Prostate gland (tissue), 2 donors: Measurements from ENCODE around the gene PDE4D. TPM values are rescaled to one million over a fixed set of nuclear protein-coding genes. Genes with fewer than 3 reads are reported as not detected.

Experiments used
- DNase-seq: peaks from one replicate; pipeline ENCODE4 v3.0.0-alpha.2; 2019; ENCODE audit warnings: low spot score
- H3K27ac ChIP-seq, 2 donors: fragments of 200-600 bp; sonication (generic); 2 replicates each; pipeline ENCODE4 v1.5.1; 2017 to 2019
- H3K27me3 ChIP-seq: fragments of 200-600 bp; sonication (generic); replicated peaks from 2 replicates; pipeline ENCODE4 v1.5.1; 2019; ENCODE audit not compliant: insufficient read depth
- H3K36me3 ChIP-seq, 2 donors: fragments of 200-600 bp; sonication (generic); 1 replicate in 1 of 2; 2 replicates in 1 of 2; pipeline versions ENCODE4 v1.5.1 to v1.8.1; 2017 to 2019
- H3K4me1 ChIP-seq: fragments of 200-600 bp; sonication (generic); replicated peaks from 2 replicates; pipeline ENCODE4 v1.5.1; 2019
- H3K4me3 ChIP-seq, 2 donors: fragments of 200-600 bp; sonication (generic); 2 replicates each; pipeline ENCODE4 v1.5.1; 2017 to 2019
- H3K9me3 ChIP-seq: fragments of 200-600 bp; sonication (generic); 2 replicates; pipeline ENCODE4 v1.5.1; 2017
- POLR2A ChIP-seq: fragments of 450-650 bp; IDR thresholded peaks from one replicate; pipeline ENCODE4 v1.6.1; 2016; ENCODE audit warnings: antibody characterized with exemption, mild to moderate bottlenecking
- POLR2AphosphoS5 ChIP-seq: sonication (generic); formaldehyde crosslinking; IDR thresholded peaks from one replicate; pipeline ENCODE4 v1.6.1; 2017; ENCODE audit warnings: antibody characterized with exemption
- WGBS: methylation state at CpG from one replicate; pipeline ENCODE4 v1.1.5; 2018; 5-methylcytosine and 5-hydroxymethylcytosine counted together
- intact Hi-C: fragments of 100-400 bp; cut with DNase I; formaldehyde crosslinking; loops from one replicate; pipeline ENCODE4 v1.14.2; 2022
- total RNA-seq, 2 donors: library from RNA; depleted of rRNA; stranded (reverse); fragments of >200 nt; gene quantifications; one replicate each; pipeline ENCODE4 v1.1.0, GENCODE V29; 2016
- TF ChIP-seq, protein P1 (sequence below), 4 experiments: fragments of 200-600 bp in 2 of 4; fragments of 450-650 bp in 2 of 4; sonication (generic) in 2 of 4; IDR thresholded peaks; 1 replicate in 3 of 4; 2 replicates in 1 of 4; pipeline ENCODE4 v1.5.1; 2016 to 2019; ENCODE audit warnings: antibody characterized with exemption in 4 of 4, mild to moderate bottlenecking in 2 of 4, moderate library complexity in 2 of 4

PDE4D gene
- total RNA-seq, 2 donors from 2014 or later, result 64.2 to 75.6 TPM

DNA sequence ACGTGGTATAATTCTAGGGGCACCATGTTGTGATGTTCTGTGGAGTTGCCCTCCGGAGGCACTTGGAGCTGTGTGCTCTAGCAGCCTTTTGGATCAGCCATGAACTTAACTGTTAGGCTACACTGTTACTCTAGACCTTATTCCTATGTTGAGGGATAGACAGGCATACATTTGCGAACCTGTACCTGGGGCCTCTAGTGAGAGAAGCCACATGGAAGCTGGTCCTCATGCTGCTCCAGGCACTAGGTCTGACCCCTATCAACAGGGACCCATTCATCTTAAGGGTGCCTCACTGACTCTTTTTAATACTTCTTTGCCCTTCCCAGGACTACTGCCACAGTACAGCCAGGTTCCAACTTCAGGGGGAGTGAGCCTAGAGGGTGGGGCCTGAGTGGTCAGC, 715.9 kb downstream of the PDE4D start:
- intact Hi-C loops, result loop anchor here (5.0 kb wide), 1 partner anchor 140 kb away; no protein-coding TSS in a partner anchor
- no peak overlapping the region for H3K4me3 ChIP-seq
- DNase-seq, result no peak
- no peaks in the 10 kb centered on the region for H3K36me3 ChIP-seq
- no peak overlapping the region for H3K27ac ChIP-seq
- no peaks in the 10 kb centered on the region for H3K27me3 ChIP-seq
- TF ChIP-seq, protein P1, sequence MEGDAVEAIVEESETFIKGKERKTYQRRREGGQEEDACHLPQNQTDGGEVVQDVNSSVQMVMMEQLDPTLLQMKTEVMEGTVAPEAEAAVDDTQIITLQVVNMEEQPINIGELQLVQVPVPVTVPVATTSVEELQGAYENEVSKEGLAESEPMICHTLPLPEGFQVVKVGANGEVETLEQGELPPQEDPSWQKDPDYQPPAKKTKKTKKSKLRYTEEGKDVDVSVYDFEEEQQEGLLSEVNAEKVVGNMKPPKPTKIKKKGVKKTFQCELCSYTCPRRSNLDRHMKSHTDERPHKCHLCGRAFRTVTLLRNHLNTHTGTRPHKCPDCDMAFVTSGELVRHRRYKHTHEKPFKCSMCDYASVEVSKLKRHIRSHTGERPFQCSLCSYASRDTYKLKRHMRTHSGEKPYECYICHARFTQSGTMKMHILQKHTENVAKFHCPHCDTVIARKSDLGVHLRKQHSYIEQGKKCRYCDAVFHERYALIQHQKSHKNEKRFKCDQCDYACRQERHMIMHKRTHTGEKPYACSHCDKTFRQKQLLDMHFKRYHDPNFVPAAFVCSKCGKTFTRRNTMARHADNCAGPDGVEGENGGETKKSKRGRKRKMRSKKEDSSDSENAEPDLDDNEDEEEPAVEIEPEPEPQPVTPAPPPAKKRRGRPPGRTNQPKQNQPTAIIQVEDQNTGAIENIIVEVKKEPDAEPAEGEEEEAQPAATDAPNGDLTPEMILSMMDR (IDR thresholded peaks at IDR 0.05), result no peak
- no peak for TF ChIP-seq POLR2A
- no peak for TF ChIP-seq POLR2AphosphoS5
- 98% methylated on average over 3 of the region's 3 CpGs for WGBS
- H3K9me3 ChIP-seq, result no peaks in the 10 kb centered on the region
- H3K4me1 ChIP-seq, result no peaks in the 10 kb centered on the region

DNA sequence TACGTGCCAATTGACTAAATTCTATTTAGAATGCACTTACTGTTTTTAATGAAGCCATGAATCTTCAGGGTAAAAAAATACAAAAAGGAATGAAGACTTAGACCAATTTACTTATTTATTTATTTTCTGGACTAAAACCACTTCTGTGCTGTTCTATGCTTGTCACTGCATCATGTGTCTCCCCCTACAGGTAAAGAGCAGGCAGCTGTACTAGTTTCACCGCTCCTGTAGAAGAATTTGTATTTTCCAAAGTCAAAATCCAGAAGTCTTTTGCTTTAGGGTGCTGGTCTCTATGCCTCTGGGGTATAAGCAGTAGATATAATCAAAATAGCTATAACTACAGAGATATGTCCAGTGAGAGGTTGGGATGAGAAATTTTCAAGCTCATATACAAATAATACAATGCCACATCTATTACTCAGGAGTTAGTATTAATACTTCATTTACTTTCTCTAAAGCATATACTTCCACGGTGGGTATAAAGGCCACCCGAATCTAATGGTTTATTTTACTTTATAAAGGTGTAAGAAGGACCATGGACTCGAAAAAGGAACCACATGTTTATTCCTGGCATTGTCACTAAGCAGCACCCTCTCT, 719.2 kb downstream of the PDE4D start:
- Histone ChIP-seq H3K27ac (no peak overlapping the region), H3K27me3 (no peaks in the 10 kb centered on the region), H3K36me3 (no peaks in the 10 kb centered on the region), H3K9me3 (no peaks in the 10 kb centered on the region), H3K4me1 (no peaks in the 10 kb centered on the region), H3K4me3 (no peak overlapping the region)
- WGBS, result 59% methylated on average over 5 of the region's 5 CpGs
- TF ChIP-seq, protein P1 (IDR thresholded peaks at IDR 0.05), result peak; percentile 46 to 74 (median 61)
- no peak for TF ChIP-seq POLR2A
- intact Hi-C loops, result loop anchor here (2.0 kb wide), 1 partner anchor 288 kb away; no protein-coding TSS in a partner anchor
- peak; percentile 22 for DNase-seq

DNA sequence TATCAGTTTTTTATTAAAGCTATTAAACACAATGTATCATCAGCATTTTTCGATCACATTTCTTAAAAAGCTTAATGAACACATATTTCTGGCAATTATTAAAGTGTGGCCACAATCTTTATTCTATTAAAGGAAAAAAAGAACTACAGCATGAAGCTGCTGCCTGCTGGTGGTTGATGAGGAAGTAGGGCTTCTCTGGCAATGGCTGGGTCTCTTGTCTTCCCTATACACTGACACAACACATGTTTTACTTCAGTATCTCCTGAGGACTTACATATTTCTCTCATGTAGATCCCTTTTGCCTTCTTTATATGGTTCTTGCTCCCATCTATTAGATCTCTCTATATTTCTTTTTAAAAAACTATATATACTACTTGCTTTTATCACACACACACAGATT, 719.9 kb downstream of the PDE4D start:
- Histone ChIP-seq H3K4me1 (no peaks in the 10 kb centered on the region), H3K4me3 (no peak overlapping the region), H3K27ac (no peak overlapping the region), H3K36me3 (no peaks in the 10 kb centered on the region), H3K9me3 (no peaks in the 10 kb centered on the region), H3K27me3 (no peaks in the 10 kb centered on the region)
- intact Hi-C loops, result no loop called here
- 68% methylated on average over 1 of the region's 1 CpG for WGBS
- DNase-seq, result no peak
- TF ChIP-seq POLR2AphosphoS5 (no peak), POLR2A (no peak)
- TF ChIP-seq, protein P1 (IDR thresholded peaks at IDR 0.05), result no peak

DNA sequence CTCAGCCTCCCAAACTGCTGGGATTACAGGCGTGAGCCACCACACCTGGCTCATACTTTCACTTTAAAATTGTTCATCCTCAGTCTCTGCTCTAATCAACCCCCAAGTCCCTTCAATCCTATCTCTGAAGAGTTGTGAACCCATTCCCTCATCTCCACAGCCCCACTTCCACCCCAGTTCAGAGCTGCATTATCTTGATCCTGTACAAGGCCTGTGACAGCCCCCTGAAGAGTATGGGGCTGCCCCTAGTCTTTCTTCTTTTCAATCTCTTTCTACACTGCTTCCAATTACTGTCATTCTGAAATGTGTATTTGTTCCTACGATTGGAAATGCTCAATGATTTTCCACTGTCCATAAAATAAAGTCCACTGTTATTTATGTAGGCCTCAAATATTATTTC, 722.4 kb downstream of the PDE4D start:
- Histone ChIP-seq H3K4me1 (no peaks in the 10 kb centered on the region), H3K36me3 (no peaks in the 10 kb centered on the region), H3K9me3 (no peaks in the 10 kb centered on the region), H3K27me3 (no peaks in the 10 kb centered on the region), H3K27ac (no peak overlapping the region), H3K4me3 (no peak overlapping the region)
- WGBS, result 94% methylated on average over 2 of the region's 2 CpGs
- intact Hi-C loops, result no loop called here
- DNase-seq, result no peak
- TF ChIP-seq, protein P1 (IDR thresholded peaks at IDR 0.05), result no peak
- TF ChIP-seq POLR2A, result no peak
- TF ChIP-seq POLR2AphosphoS5, result no peak

DNA sequence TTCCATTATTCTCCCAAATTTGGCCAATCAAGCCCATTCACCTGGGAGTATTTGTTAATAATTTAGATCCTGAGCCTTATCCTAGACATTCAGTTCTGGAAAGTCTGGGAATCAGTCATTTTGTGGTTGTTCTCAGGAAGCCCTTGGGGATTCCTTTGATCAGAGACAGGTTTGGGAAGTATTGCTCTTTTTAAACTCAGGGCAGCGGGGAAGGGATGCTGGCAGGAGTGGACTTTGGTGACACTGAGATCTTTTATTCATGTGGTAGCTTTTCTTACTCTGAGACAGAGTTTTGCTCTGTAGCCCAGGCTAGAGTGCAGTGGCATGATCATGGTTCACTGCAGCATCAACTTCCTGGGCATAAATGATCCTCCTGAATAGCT, 723.8 kb downstream of the PDE4D start:
- Histone ChIP-seq H3K4me3 (no peak overlapping the region), H3K9me3 (no peaks in the 10 kb centered on the region), H3K36me3 (no peaks in the 10 kb centered on the region), H3K27ac (no peak overlapping the region), H3K4me1 (no peaks in the 10 kb centered on the region), H3K27me3 (no peaks in the 10 kb centered on the region)
- no peak for TF ChIP-seq POLR2A
- no peak for TF ChIP-seq POLR2AphosphoS5
- TF ChIP-seq, protein P1 (IDR thresholded peaks at IDR 0.05), result no peak
- no peak for DNase-seq
- WGBS, result 85% methylated on average over 1 of the region's 1 CpG
- intact Hi-C loops, result no loop called here
